Posterior vena cava (tissue), 2 donors: ENCODE results near the gene DGKG. TPM values are rescaled to one million over a fixed set of nuclear protein-coding genes. Genes with fewer than 3 reads are reported as not detected.

Experiments used
- DNase-seq: peaks from one replicate; pipeline ENCODE4 v3.0.0-alpha.2; 2020; ENCODE audit warnings: low spot score
- intact Hi-C, 2 donors: fragments of 100-400 bp; cut with DNase I; formaldehyde crosslinking; loops; one replicate each; pipeline versions ENCODE4 v1.14.1 to v1.14.2; 2022 to 2023
- total RNA-seq, 2 donors: library from RNA; stranded (reverse); fragmentation: NEBNext Ultra II Directional; extraction: Animal tissue kit (Norgen Biotek cat#: 25700); gene quantifications; one replicate each; pipeline ENCODE4 v1.2.1, GENCODE V29; 2021
- donor health status: DM: yes; HTN: yes; CAD: no.
- donor health status: DM: yes; HTN: yes; CAD: no.

The DGKG gene
- total RNA-seq, 2 donors from 2014 or later = 16.7 to 18.2 TPM

- intact Hi-C loops = loop anchor here in 1 of 2 donors (5.0 kb wide), 1 partner anchor 284 kb away; the partner anchor contains the start of gene CRYGS
These were observed 104.2 kb downstream of the DGKG start for GRCh38 chr3:186257866-186258265.

DNA sequence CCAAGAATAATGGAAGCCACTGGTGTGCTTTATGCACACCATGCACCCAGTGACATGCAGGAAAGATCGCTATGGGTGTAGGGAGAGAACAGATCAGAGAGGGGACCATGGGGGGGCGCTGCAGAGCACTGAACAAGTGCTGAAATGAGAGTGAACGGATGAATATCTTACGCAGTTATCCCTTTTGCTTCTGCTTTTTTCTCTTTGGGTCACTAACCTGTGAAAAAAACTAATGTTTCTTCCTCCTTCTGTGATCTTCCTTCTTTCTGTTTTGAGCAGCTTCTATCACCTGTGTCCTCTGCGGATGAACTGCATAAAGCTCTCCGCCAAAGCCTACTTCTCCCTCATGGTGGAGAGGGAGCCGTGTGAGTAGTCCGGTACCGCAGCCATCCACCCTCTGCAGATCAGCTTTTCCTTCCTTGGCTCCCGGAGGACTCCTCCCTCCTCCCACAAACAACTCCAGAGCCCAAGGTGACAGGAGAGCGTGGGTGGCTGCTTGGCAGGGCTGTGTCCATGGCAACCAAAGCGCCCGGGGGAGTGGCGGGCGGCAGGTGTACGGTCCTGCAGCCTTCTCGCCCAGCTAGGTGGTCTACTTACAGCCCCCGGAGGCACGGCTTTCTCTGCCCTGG lies 106.2 kb downstream of the DGKG start:
- intact Hi-C loops = loop anchor here in 1 of 2 donors (5.0 kb wide), 1 partner anchor 286 kb away; the partner anchor contains the start of gene CRYGS
- DNase-seq = no peak

More at GRCh38 chr3:186257866-186258265, 104.2 kb downstream of the DGKG start:
- no peak for DNase-seq

DNA sequence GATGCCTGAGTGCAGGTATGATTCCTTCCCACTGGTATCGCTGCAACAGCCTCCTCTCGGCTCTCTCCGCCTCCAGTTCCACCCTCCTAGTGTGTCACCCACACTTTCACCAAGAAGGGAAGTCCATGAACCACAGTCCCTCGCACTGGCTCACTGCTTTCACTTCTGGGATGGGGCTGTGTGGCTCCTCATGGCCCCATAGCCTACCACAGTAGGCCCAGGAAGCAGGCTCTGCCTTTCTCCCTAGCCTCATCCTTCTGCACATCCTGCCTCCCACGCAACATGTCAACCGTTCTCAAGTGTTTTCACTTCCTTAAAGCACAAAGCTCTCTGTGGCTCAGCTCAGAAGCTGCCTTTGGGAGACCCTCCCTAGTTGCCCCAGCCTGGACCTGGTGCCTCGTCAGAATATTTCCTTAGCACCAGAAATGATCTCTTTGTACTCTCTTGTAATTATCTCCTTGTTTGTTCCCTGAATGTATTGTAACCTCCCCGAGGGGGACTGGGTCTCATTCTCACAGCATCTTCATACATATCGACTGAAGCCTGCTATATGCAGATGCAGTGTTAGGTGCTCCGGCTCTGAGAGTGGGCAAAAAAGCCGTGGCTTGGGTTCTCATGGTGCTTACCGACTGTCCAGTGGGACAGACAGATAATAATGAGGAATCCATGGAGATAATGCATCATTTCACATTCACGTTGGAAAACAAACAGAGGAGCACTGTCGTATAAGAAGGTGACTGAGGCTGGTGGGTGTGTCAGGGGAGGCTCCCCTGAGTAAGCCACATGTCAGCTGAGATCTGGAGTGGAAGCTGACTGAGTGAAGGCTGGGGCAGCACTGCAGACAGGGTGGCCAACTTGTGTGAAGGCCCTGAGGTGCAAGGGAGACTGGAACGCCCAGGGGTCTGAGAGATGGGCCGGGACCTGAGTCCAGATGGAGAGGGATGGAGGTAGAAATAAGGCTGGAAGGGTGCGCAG lies 107.1 kb downstream of the DGKG start:
- intact Hi-C loops = loop anchor here in 1 of 2 donors (5.0 kb wide), 1 partner anchor 287 kb away; the partner anchor contains the start of gene CRYGS
- DNase-seq = no peak

- no peak for DNase-seq
- intact Hi-C loops = no loop called here
These were observed 110.0 kb downstream of the DGKG start for GRCh38 chr3:186251948-186252619.

GRCh38 chr3:186248850-186249249 lies 113.2 kb downstream of the DGKG start:
- intact Hi-C loops = loop anchor here in 1 of 2 donors (10.0 kb wide), 1 partner anchor 264 kb away; no protein-coding TSS in a partner anchor
- DNase-seq = no peak

DNA sequence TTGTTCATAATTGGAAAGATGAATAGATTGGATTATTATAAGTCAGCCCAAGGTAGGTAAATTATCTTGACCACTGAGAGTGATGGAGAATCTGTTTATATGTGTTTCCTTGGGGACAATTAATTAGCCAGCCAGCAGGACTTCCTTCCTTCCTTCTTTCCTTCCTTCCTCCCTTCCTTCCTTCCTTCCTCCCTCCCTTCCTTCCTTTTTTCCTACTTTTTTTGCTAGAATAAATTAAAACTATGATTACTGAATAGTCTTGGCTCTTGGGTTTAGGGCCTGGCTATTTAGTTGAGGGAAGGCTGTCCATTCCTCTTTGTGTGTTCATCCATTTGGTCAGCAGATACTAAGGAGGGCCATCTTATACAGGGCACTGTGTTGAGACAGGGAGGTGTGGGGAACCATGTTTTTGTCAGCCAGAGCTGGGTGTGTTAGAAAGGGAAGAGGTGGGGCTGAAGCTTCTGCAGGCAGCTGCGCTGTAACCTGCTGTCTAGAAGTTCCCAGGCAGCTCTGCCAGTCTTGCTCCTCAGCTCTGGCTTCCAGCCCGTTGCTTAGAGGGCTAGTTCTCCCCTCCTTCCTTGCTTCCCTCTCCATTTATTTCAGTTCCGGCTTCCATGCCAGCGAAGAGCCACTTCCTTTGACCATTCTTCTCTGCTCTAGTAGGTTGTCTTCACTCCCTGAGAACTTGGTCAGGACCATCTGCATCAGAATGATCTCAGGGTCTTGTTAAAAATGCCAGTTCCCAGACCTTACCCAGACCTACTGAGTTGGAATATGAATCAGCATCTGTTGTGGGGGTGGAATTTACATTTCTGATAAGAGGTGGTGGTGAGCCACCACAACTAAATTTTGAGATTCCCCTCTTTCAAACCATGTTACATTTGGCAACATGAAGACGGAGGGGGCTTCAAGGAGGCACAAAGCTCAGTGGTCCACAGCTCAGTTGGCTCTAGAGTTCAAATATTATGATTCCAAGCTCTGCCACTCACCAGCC lies 113.9 kb downstream of the DGKG start:
- DNase-seq = no peak
- intact Hi-C loops = loop anchor here in 1 of 2 donors (10.0 kb wide), 1 partner anchor 263 kb away; no protein-coding TSS in a partner anchor

DNA sequence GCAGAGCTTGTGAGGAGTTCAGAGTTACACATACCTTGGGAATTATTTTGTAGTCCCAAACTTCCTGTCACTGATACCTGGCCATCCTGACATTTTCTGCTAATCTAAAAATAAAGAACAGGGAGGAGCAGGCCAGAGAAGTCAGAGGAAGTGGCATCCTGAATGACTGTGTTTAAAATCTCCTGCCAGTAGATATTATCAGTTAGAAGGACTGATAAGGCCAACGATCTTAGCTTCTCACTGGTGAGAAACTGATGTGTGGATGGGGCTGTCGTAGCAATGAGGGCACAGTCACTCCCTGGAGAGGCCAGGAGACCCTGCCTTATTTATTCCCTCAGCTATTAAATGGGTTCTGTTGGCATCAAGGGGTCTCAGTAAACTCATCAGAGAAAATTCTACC lies 115.1 kb downstream of the DGKG start:
- no peak for DNase-seq
- intact Hi-C loops = loop anchor here in 1 of 2 donors (10.0 kb wide), 1 partner anchor 262 kb away; no protein-coding TSS in a partner anchor

DNA sequence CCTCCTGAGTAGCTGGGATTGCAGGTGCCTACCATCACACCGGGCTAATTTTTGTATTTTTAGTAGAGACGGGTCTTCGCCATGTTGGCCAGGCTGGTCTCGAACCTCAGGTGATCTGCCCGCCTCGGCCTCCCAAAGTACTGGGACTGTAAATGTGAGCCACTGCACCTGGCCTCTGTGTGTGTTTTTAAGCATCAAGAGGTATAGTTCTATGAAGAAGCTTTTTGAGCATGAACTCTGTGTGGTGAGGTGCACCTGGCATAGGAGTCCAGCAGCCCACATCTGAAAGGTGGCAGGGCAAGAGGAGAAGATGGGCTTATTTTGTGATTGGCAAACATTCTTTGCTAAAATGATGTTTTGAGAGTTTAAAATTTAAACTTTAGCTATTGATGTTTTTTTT lies 118.0 kb downstream of the DGKG start:
- intact Hi-C loops = loop anchor here in 1 of 2 donors (10.0 kb wide), 1 partner anchor 259 kb away; no protein-coding TSS in a partner anchor

DNA sequence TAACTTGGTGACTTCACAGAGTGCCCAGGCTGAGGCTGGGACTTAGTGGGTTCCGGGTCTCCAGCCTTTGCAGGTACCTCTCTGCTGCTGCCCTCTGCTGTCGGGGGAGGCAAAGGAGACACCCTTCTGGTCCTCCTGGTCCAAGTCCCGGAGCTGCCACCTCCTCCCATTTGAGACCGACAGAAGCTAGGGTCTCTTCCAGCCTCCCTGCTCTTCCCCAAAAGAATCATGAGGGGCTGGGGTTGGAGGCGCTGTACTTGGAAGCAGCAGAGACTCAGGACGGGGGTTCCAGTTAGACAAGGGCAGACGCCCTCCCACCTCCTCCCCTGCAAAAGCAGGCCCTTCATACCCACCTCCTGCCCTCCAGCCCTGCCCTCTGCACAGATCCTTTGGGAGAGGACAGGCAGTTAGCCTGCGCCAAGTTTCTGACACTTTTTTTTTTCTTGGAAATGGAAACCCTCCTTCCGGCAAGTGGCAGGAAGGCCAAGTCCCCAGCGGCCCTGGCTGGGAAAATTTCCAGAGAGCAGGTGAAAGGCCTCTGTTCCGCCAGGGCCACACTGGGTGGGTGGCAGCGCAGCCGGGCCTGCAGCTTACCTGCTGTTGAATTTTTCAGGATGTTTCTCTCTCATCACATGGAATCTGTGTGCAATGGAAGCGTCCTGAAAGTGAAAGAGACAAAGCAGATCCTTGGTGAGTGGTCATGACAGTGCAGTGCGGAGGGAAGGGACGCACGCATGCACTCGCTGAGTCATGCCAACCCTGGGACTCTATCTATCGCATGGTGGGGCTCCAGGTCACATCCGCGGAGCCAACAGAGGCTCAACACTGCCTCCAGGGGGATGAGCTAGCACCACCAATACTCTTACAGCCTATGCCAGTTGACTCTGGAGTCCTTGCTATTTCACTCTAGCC lies 119.9 kb downstream of the DGKG start:
- peak; percentile 92 for DNase-seq
- intact Hi-C loops = loop anchor here in 1 of 2 donors (10.0 kb wide), 1 partner anchor 257 kb away; no protein-coding TSS in a partner anchor

More for the DNA sequence above, 118.0 kb downstream of the DGKG start:
- no peak for DNase-seq

GRCh38 chr3:186239321-186239720 lies 122.7 kb downstream of the DGKG start:
- intact Hi-C loops = loop anchor here in 1 of 2 donors (10.0 kb wide), 1 partner anchor 255 kb away; no protein-coding TSS in a partner anchor
- DNase-seq = no peak

DNA sequence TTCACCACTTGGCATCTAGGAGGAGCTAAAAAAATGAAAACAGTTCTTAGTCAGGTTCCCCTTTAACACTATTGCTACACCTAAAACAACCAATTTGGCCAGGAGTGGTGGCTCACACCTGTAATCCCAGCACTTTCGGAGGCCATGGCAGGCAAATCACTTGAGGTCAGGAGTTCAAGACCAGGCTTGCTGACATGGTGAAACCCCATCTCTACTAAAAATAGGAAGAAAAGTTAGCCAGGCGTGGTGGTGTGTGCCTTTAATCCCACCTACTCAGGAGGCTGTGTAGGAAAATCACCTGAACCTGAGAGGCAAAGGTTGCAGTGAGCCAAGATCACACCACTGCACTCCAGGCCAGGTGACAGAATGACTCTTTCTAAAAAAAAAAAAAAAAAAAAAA lies 124.1 kb downstream of the DGKG start:
- no peak for DNase-seq
- intact Hi-C loops = loop anchor here in 1 of 2 donors (10.0 kb wide), 1 partner anchor 253 kb away; no protein-coding TSS in a partner anchor

DNA sequence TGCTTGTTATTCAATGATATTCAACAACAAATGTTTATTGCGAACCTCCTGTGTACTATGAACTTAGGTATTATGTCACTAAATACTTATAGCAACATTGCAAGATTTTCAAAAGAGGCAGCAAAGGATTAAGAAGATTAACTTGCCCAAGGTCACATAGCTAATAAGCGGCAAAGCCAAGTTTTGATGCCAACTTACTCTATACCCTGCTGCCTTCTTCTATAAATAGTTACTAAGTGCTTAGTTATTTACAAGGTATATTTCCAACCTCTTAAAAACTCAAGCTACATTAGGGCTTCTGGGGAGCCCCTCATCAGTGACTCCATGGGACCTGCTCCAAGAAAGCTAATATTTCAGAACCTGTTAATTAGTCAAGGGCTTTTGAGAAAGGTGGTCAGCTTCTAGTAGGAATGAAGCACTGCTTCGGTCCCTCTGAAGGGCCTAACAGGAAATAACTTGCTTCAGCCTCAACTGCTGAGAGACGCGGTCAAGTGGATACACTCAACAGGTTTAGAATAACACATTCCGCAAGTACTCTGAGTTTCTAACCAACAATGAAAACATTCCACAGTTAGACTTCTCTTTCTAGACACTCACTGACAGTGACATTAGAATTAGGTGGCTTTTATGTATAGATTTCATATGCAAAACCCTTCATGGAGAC lies 125.5 kb downstream of the DGKG start:
- no peak for DNase-seq
- intact Hi-C loops = loop anchor here in 1 of 2 donors (10.0 kb wide), 1 partner anchor 252 kb away; no protein-coding TSS in a partner anchor

- intact Hi-C loops = loop anchor here in 1 of 2 donors (10.0 kb wide), 1 partner anchor 251 kb away; no protein-coding TSS in a partner anchor
- DNase-seq = no peak
These were observed 126.5 kb downstream of the DGKG start for GRCh38 chr3:186235554-186235953.

DNA sequence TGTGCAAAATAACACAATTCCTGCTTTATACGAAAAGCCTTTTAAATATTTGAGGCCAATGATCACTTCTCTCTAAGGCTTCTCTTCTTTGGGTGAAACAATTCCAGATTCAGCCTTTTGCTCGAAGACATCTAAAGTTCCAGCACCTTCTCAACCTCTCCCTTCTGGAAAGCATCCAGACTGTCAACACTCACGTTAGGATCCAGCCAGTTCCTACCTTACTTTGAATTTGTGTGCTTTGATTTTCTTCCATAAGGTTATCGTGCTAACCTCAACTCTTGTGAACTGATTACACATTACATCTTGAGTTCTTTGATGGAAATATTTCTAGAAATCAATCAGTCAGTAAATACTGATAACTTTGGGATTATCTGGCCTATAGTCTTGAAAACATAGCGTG lies 127.9 kb downstream of the DGKG start:
- DNase-seq = no peak
- intact Hi-C loops = loop anchor here in 1 of 2 donors (10.0 kb wide), 1 partner anchor 249 kb away; no protein-coding TSS in a partner anchor

DNA sequence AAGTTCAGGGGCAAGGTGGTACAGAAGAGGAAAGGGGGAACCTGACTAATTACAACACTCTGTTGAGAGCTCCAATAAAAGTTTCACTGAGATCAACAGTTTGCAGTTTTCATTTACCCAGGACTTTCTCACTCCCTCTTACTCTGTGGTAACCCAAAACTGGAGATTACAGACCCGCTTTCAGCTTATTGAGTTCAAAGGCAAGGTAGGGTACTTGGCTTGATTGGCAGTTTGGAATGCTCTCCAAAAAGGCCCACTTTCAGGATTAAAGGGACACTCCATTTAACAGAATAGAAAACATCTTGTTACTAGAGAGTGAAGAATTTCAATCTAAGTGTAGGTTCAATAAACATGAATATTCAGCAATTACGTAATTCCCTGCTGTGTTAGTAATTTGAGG lies 135.6 kb downstream of the DGKG start:
- intact Hi-C loops = loop anchor here in 1 of 2 donors (5.0 kb wide), 1 partner anchor 1046 kb away; no protein-coding TSS in a partner anchor
- DNase-seq = no peak

DNA sequence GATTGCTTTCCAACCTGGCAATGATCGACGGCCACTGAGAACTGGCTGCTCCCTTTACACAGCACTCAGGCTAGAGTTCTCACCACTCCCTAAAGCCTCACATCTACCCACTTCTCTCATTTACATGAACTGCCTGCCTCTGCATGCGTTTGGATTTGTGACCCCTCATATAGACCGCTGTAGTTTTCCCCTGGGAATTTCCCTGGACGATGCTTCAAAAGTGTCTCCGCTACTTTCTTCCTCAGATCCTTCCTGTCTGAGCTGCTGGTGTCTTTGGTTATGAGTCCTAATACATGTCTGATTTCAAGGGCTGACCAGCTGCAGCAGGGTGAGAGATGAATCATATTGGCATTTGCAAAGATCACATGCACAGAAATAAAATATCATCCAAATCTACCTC lies 136.4 kb downstream of the DGKG start:
- intact Hi-C loops = loop anchor here in 1 of 2 donors (5.0 kb wide), 1 partner anchor 1047 kb away; no protein-coding TSS in a partner anchor

More for the DNA sequence above, 136.4 kb downstream of the DGKG start:
- no peak for DNase-seq
